ENCODE results near the gene DIP2C.
A peak's percentile ranks its signal among the peaks of the same experiment; 100 is the strongest.
"Not testable (repeated sequence)": the region's sequence is repeated elsewhere in the genome, so short reads cannot be mapped to it uniquely, and the experiment has no call there.

DIP2C gene

GRCh38 chr10:338171-339037 is 351.1 kb downstream of the DIP2C start:
- DNase-seq: no peak

GRCh38 chr10:336247-336646 is 353.2 kb downstream of the DIP2C start:
- DNase-seq: no peak

GRCh38 chr10:335151-335800 is 354.2 kb downstream of the DIP2C start:
- DNase-seq: no peak

- no peak for DNase-seq
Observed at GRCh38 chr10:331186-331585, 358.3 kb downstream of the DIP2C start.

GRCh38 chr10:329361-330099 is 359.9 kb downstream of the DIP2C start:
- peak; percentile 8 for DNase-seq

- DNase-seq: no peak
Observed at GRCh38 chr10:327889-328852, 361.3 kb downstream of the DIP2C start.

- DNase-seq: no peak
Observed at GRCh38 chr10:326894-327635, 362.4 kb downstream of the DIP2C start.

- DNase-seq: no peak
Observed at GRCh38 chr10:326350-326749, 363.1 kb downstream of the DIP2C start.

GRCh38 chr10:325282-325681 is 364.2 kb downstream of the DIP2C start:
- no peak for DNase-seq

GRCh38 chr10:324593-324992 is 364.9 kb downstream of the DIP2C start:
- DNase-seq: no peak

- DNase-seq: peak; percentile 25
Observed at GRCh38 chr10:323651-324293, 365.7 kb downstream of the DIP2C start.

- DNase-seq: not testable (repeated sequence)
Observed at GRCh38 chr10:323046-323445, 366.4 kb downstream of the DIP2C start.

GRCh38 chr10:320771-321170 is 368.7 kb downstream of the DIP2C start:
- no peak for DNase-seq

GRCh38 chr10:317926-318325 is 371.5 kb downstream of the DIP2C start:
- no peak for DNase-seq

- DNase-seq: no peak
Observed at GRCh38 chr10:317271-317769, 372.1 kb downstream of the DIP2C start.

GRCh38 chr10:316390-316789 is 373.1 kb downstream of the DIP2C start:
- DNase-seq: no peak

GRCh38 chr10:314871-315270 is 374.6 kb downstream of the DIP2C start:
- no peak for DNase-seq

- no peak for DNase-seq
Observed at GRCh38 chr10:314381-314780, 375.1 kb downstream of the DIP2C start.

GRCh38 chr10:311901-312665 is 377.4 kb downstream of the DIP2C start:
- no peak for DNase-seq

Data from central memory CD4-positive, alpha-beta T cell (primary cell).